K562 (cell line): Measurements from ENCODE around the gene SERTAD1. TPM values are rescaled to one million over a fixed set of nuclear protein-coding genes. Genes with fewer than 3 reads are reported as not detected.
A peak's percentile ranks its signal among the peaks of the same experiment; 100 is the strongest.

Source experiments
- ARID1B ChIP-seq: fragments of 450-650 bp; IDR thresholded peaks from 2 replicates; pipeline ENCODE4 v1.6.1; 2016; ENCODE audit warnings: antibody characterized with exemption, mild to moderate bottlenecking, inconsistent platforms
- ELK1 ChIP-seq: sonication (generic); formaldehyde crosslinking; IDR thresholded peaks from 2 replicates; pipeline ENCODE4 v1.8.1; 2022; ENCODE audit warnings: missing genetic modification reagents
- EP400 ChIP-seq: fragments of 450-650 bp; IDR thresholded peaks from 2 replicates; pipeline ENCODE4 v1.6.1; 2017; ENCODE audit warnings: antibody characterized with exemption, mild to moderate bottlenecking, moderate library complexity
- FOXA3 ChIP-seq, 2 experiments: fragments of 450-650 bp in 1 of 2; sonication (generic) in 1 of 2; formaldehyde crosslinking; IDR thresholded peaks in 1 of 2; conservative IDR thresholded peaks in 1 of 2; 2 replicates each; pipeline versions ENCODE4 v1.4.0 to v1.8.0; 2020 to 2022; ENCODE audit warnings: mild to moderate bottlenecking in 2 of 2, missing genetic modification reagents in 1 of 2
- FOXJ3 ChIP-seq: sonication (generic); formaldehyde crosslinking; IDR thresholded peaks from 2 replicates; pipeline ENCODE4 v1.4.0; 2020; ENCODE audit warnings: mild to moderate bottlenecking, missing genetic modification reagents
- KAT7 ChIP-seq: sonication (generic); formaldehyde crosslinking; IDR thresholded peaks from 2 replicates; pipeline ENCODE4 v1.8.0; 2022; ENCODE audit warnings: missing genetic modification reagents, mild to moderate bottlenecking, borderline replicate concordance
- PBX2 ChIP-seq, 2 experiments: IDR thresholded peaks in 1 of 2; conservative IDR thresholded peaks in 1 of 2; 2 replicates each; pipeline ENCODE4 v1.6.1; 2016; ENCODE audit warnings: low read depth in 2 of 2, mild to moderate bottlenecking in 1 of 2, missing compliant biosample characterization in 1 of 2, missing genetic modification characterization in 1 of 2, moderate library complexity in 1 of 2
- PYGO2 ChIP-seq: fragments of 450-650 bp; IDR thresholded peaks from 2 replicates; pipeline ENCODE4 v1.6.1; 2016; ENCODE audit warnings: mild to moderate bottlenecking, missing genetic modification characterization, moderate library complexity, missing compliant biosample characterization
- RB1 ChIP-seq: fragments of 450-650 bp; IDR thresholded peaks from 2 replicates; pipeline ENCODE4 v1.6.1; 2017; ENCODE audit warnings: low read depth, mild to moderate bottlenecking
- SETDB1 ChIP-seq: IDR thresholded peaks from one replicate; pipeline ENCODE4 v1.6.1; 2012; ENCODE audit warnings: low read length, control low read depth, inconsistent platforms
- SNAPC5 ChIP-seq: fragments of 250-450 bp; sonication (Bioruptor Pico); IDR thresholded peaks from 2 replicates; pipeline ENCODE4 v1.8.0; 2021; ENCODE audit warnings: moderate library complexity, mild to moderate bottlenecking, inconsistent platforms
- TAF9B ChIP-seq: fragments of 450-650 bp; IDR thresholded peaks from 2 replicates; pipeline ENCODE4 v1.6.1; 2018; ENCODE audit warnings: mild to moderate bottlenecking; ENCODE audit not compliant: partially characterized antibody
- ZBTB2 ChIP-seq: fragments of 450-650 bp; IDR thresholded peaks from 2 replicates; pipeline ENCODE4 v1.6.1; 2016; ENCODE audit warnings: antibody characterized with exemption
- ZNF12 ChIP-seq: sonication (generic); formaldehyde crosslinking; IDR thresholded peaks from 2 replicates; pipeline ENCODE4 v1.4.0; 2020; ENCODE audit warnings: mild to moderate bottlenecking, missing genetic modification reagents
- ZNF165 ChIP-seq: fragments of 250-450 bp; sonication (Bioruptor Pico); IDR thresholded peaks from 2 replicates; pipeline ENCODE4 v1.4.0; 2020; ENCODE audit warnings: borderline replicate concordance
- ZNF347 ChIP-seq: fragments of 450-650 bp; formaldehyde crosslinking; IDR thresholded peaks from 2 replicates; pipeline ENCODE4 v1.4.0; 2020; ENCODE audit warnings: low read depth, mild to moderate bottlenecking, moderate library complexity
- ZNF436 ChIP-seq: fragments of 250-450, 450-650 bp; sonication (Bioruptor Pico); formaldehyde crosslinking; IDR thresholded peaks from 2 replicates; pipeline ENCODE4 v1.7.0; 2020; ENCODE audit warnings: mild to moderate bottlenecking
- ZNF785 ChIP-seq: fragments of 250-450 bp; sonication (Bioruptor Pico); IDR thresholded peaks from 2 replicates; pipeline ENCODE4 v1.4.0; 2020; ENCODE audit warnings: mild to moderate bottlenecking
- polyA plus RNA-seq, 8 experiments: library from polyadenylated mRNA; depleted of rRNA in 4 of 8; stranded (reverse) in 5 of 8; unstranded in 3 of 8; fragments of >200 nt; fragmentation: Nextera tagmentation in 2 of 8; fragmentation: Illumina TruSeq in 1 of 8; extraction: Ambion mirVana in 2 of 8; extraction: Trizol in 1 of 8; gene quantifications; 2 replicates each; pipeline versions ENCODE4 v1.2.1 to v1.2.3, GENCODE V29; 2011 to 2014; ENCODE audit warnings: inconsistent platforms in 1 of 8, missing spikeins in 1 of 8
- total RNA-seq, 7 experiments: library from RNA; depleted of rRNA in 6 of 7; stranded (reverse); fragments of >200 nt in 6 of 7; fragmentation: Illumina TruSeq in 2 of 7; extraction: Trizol in 2 of 7; gene quantifications; 2 replicates each; pipeline versions ENCODE4 v1.2.1 to v1.2.3, GENCODE V29; 2011 to 2021; ENCODE audit warnings: low replicate concordance in 1 of 7

Gene SERTAD1
- total and polyA plus RNA-seq, 9 of the 15 experiments (the other 6 are each of a cell fraction or from before 2014, with no cell fraction given): 0.15 to 8.7 (median 4.9) TPM

GRCh38 chr19:40420766-40421765 lies 4.7 kb downstream of the SERTAD1 start (continued):
- TF ChIP-seq ZBTB2 (0 out of 2 replicates have a peak, but pooled peaks have one; percentile 62), EP400 (peak; percentile 73), ZNF12 (no peak), PYGO2 (tag) (no peak), ZNF347 (no peak), ZNF436 (CRISPR knock-in tag) (no peak), ZNF785 (CRISPR knock-in tag) (no peak), ELK1 (CRISPR knock-in tag) (no peak), SNAPC5 (CRISPR knock-in tag) (no peak), FOXJ3 (no peak), ARID1B (peak; percentile 46; the same call in 1 of the 2 replicates), PBX2 (CRISPR knock-in tag; IDR thresholded peaks at IDR 0.05; ENCODE audit: low read depth) (no peak), PBX2 (tag; conservative IDR thresholded peaks at IDR 0.05; ENCODE audit: low read depth) (no peak), KAT7 (CRISPR knock-in tag) (0 out of 2 replicates have a peak, but pooled peaks have one; percentile 83), TAF9B (peak; percentile 72), RB1 (peak; percentile 82), SETDB1 (no peak), FOXA3 (CRISPR knock-in tag; conservative IDR thresholded peaks at IDR 0.05 in 1 of 2, IDR thresholded peaks at IDR 0.05 in 1 of 2) (no peak), ZNF165 (CRISPR knock-in tag) (no peak)
